SK-MEL-5 (cell line): ENCODE data around the gene RAB5B. TPM values are rescaled to one million over a fixed set of nuclear protein-coding genes. Genes with fewer than 3 reads are reported as not detected.
A peak's percentile ranks its signal among the peaks of the same experiment; 100 is the strongest.
"Not testable (repeated sequence)": the region's sequence is repeated elsewhere in the genome, so short reads cannot be mapped to it uniquely, and the experiment has no call there.

ENCODE experiments used
- DNase-seq: peaks from one replicate; pipeline ENCODE4 v3.0.0-alpha.2; 2016; ENCODE audit warnings: low read depth, low spot score
- in situ Hi-C: cut with HindIII; loops from 2 replicates; pipeline ENCODE4 v1.10.0; 2016; ENCODE audit warnings: low sequenced_read_pairs, high pct_unique_total_duplicates, low pct_unique_long_range_greater_than_20kb
- total RNA-seq: library from RNA; depleted of rRNA; stranded (reverse); fragments of >200 nt; shearing (Covaris generic); gene quantifications from 2 replicates; pipeline ENCODE4 v1.2.3, GENCODE V29; 2014; rRNA removed

RAB5B gene
- total RNA-seq, 1 experiment from 2014 or later: 175 TPM

DNA sequence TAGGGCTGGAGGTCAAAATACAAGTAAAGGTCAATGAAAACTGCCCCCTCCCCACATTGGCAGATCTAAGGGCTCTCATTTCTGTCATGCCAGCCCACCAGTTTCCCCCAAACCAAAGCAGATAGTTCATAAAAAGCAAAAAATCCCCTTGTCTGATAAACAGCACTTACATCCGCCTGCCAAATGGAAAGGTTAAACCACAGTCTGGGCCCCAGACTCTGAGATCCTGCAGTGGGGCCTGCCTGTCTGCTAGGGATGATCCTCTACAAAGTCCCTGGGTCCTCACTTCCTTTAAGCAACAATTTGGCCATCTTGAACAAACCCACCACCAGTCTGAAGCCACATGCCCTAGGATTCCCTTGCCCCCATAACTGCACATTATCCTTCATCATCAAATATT, 58.1 kb downstream of the RAB5B start:
- in situ Hi-C loops: no loop called here
- DNase-seq: no peak

DNA sequence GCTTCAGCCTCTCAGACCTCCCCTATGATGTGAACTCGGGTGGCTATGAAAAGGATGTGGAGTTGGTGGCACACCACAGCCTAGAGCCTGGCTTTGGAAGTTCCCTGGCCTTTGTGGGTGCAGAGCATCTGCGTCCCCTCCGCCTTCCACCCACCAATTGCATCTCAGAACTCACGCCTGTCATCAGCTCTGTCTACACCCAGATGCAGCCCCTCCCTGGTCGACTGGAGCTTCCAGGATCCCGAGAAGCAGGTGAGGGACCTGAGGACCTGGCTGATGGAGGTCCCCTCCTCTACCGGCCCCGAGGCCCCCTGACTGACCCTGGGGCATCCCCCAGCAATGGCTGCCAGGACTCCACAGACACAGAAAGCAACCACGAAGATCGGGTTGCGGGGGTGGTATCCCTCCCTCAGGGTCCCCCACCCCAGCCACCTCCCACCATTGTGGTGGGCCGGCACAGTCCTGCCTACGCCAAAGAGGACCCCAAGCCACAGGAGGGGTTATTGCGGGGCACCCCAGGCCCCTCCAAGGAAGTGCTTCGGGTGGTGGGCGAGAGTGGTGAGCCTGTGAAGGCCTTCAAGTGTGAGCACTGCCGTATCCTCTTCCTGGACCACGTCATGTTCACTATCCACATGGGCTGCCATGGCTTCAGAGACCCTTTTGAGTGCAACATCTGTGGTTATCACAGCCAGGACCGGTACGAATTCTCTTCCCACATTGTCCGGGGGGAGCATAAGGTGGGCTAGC, 60.9 kb downstream of the RAB5B start:
- no peak for DNase-seq
- in situ Hi-C loops: no loop called here

DNA sequence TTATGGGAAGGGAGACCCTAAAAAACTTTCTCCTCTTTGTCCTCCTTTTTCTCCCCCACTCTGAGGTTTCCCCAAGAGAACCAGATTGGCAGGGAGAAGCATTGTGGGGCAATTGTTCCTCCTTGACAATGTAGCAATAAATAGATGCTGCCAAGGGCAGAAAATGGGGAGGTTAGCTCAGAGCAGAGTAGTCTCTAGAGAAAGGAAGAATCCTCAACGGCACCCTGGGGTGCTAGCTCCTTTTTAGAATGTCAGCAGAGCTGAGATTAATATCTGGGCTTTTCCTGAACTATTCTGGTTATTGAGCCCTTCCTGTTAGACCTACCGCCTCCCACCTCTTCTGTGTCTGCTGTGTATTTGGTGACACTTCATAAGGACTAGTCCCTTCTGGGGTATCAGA, 63.3 kb downstream of the RAB5B start:
- in situ Hi-C loops: no loop called here
- DNase-seq: no peak

DNA sequence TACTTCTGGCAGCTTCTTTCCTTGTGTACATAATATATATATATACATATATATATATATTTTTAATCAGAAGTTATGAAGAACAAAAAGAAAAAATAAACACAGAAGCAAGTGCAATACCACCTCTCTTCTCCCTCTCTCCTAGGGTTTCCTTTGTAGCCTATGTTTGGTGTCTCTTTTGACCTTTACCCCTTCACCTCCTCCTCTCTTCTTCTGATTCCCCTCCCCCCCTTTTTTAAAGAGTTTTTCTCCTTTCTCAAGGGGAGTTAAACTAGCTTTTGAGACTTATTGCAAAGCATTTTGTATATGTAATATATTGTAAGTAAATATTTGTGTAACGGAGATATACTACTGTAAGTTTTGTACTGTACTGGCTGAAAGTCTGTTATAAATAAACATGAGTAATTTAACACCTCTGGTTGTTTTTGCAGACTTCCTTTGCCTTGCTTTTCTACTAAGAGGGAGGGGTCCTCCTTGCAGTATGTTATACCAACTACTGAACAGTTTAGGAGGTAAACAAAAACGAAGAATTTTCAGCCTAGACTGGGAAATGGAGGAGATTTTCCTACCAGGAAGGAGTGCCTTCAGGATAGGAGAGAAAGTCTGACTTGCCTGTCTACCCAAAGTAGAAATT, 64.3 kb downstream of the RAB5B start:
- no peak for DNase-seq
- in situ Hi-C loops: no loop called here

DNA sequence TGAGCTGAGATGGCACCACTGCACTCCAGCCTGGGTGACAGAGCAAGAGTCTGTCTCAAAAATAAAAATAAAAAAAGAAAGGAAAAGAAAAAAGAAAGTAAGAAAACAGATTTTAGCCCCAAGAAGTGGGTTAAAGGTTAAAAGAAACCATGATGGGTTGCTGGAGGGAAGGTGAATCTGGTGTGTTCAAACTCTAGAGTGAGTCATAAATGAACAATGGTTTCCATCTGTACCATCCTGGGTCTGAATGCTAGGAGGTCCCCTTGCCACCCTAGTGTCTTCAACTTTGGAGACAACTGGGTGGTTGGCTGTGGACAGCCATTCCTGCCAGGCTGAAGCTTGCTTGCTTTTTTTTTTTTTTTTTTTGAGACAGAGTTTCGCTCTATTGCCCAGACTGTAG, 66.3 kb downstream of the RAB5B start:
- no peak for DNase-seq
- in situ Hi-C loops: no loop called here

DNA sequence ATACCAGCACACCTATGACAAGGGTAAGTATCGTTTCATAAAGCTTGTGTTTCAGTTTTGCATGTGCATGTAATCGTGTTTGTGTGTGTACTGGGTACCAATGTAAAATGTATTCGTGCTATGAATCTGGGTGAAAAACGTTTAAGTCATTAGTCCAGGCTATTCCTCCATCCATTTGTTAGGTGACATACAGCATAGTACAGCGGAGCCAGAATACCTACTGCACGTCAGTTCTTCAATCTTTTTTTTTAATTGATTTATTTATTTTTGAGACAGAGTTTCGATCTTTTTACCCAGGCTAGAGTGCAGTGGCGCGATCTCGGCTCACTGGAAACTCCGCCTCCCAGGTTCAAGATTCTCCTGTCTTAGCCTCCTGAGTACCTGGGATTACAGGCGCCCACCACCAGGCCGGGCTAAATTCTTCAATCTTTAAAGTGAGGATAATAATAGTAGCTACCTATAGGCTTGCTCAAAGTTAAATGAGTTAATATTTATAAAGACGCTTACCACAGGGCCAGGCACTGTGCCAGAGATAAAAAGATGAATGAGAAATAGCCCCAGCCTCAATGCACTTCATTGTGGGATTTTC, 67.2 kb downstream of the RAB5B start:
- DNase-seq: no peak
- in situ Hi-C loops: no loop called here

DNA sequence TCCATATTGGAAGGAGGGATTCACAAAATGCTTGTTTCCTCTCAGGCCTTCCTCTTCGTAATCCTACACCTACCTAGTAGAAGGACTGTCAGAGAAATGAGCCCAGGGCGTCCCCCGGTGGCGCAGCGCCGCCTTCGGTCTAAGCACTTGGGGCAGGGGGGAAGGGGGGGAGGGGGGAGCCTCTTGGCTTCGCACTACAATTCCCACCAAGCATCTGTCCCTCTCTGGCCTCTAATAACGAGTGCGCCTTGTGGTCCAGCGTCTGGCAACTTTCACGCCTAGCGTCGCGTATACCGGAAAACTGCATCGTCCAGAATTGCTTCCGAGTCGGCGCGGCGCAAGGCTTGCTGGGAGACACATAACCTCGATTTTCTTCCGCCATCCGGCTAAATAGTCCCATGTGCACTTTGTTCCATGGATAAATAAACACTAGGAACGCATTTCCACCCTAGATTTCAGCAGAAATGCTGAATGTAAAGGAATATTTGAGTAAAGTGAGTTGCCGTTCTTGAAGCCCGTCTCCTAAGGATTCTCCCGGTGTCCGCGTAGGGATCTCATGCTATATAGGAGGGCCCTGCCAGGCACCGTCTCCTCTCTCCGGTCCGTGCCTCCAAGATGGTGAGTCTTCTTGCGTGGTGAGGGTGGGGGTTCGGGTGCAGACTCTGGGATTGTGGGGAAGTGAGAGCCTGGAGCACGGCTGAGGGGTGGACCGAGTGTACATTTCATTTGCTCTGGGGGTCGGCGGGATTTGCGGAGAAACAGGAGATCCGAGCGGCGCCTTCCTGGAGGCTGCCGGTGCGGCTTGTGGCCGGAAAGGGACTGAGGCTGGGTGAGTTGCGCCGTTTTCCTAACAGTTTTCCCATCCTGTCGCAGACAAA, 67.9 kb downstream of the RAB5B start, which contains the start of gene RPS26:
TSS of gene RPS26 (plus strand) at position 367 of the 878 bp plus-strand sequence. CDS start at position 616, 249 bp downstream.
- peak; percentile 100 for DNase-seq
- in situ Hi-C loops: no loop called here

DNA sequence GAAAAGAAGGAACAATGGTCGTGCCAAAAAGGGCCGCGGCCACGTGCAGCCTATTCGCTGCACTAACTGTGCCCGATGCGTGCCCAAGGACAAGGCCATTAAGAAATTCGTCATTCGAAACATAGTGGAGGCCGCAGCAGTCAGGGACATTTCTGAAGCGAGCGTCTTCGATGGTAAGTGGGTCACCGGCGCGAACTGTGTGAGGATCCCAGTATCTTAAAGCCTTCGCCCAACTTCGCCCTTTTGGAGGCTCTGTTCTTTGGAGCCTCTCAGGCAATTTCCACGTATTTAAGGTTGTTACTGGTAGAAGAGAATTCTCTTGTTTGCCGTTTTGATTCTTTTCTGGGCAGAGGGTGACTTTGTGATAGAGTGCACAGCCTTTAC, 68.5 kb downstream of the RAB5B start:
- in situ Hi-C loops, DNase-seq: not testable (repeated sequence)

DNA sequence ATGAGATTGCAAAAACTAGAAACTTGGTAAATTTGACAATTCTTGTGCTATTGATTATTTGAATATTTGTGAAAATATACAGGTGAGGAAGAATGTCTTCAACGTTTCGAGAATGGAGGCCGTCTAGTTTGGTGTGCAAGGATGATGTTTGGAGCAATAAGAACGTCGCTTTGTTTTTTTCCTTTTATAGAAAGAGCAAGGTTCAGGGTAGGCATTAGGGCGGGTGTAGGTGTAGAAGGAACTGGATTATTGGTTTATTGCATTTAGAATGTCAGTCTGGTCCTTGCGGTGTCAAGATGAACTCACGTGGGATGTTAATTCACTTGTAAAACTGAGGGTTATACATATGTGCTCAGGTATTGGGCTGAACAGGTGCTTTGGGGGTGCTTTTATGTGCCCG, 69.0 kb downstream of the RAB5B start:
- in situ Hi-C loops: no loop called here
- no peak for DNase-seq

Other genes starting within 250 kb of the RAB5B start
- gene CD63, start 245.1 kb upstream of the RAB5B start, total RNA-seq: 3,613 and 3,895 TPM in 2 replicates
- 12.1 and 15.0 TPM in 2 replicates for gene GDF11, start 231.0 kb upstream of the RAB5B start, total RNA-seq
- 60.0 and 69.4 TPM in 2 replicates for gene SARNP, start 156.4 kb upstream of the RAB5B start, total RNA-seq
- gene ORMDL2, start 156.0 kb upstream of the RAB5B start, total RNA-seq: 51.7 and 52.2 TPM in 2 replicates
- gene DNAJC14, start 144.5 kb upstream of the RAB5B start, total RNA-seq: 51.4 and 51.9 TPM in 2 replicates
- not detected in 2 replicates for gene MMP19, start 131.1 kb upstream of the RAB5B start, total RNA-seq
- gene PYM1, start 46.2 kb upstream of the RAB5B start, total RNA-seq: 21.1 and 29.2 TPM in 2 replicates
- gene DGKA, start 42.9 kb upstream of the RAB5B start, total RNA-seq: 5.7 and 6.9 TPM in 2 replicates
- gene PMEL, start 8.0 kb upstream of the RAB5B start, total RNA-seq: 10,199 and 10,765 TPM in 2 replicates
- 896 and 917 TPM in 2 replicates for gene CDK2, start 7.2 kb upstream of the RAB5B start, total RNA-seq
- 11.2 and 16.1 TPM in 2 replicates for gene SUOX, start 23.2 kb downstream of the RAB5B start, total RNA-seq
- 0.79 and 1.1 TPM in 2 replicates for gene IKZF4, start 47.0 kb downstream of the RAB5B start, total RNA-seq
- gene RPS26, start 67.8 kb downstream of the RAB5B start, total RNA-seq: 372 and 394 TPM in 2 replicates
- gene ERBB3, start 106.1 kb downstream of the RAB5B start, total RNA-seq: 114 and 125 TPM in 2 replicates
- 473 and 487 TPM in 2 replicates for gene PA2G4, start 130.5 kb downstream of the RAB5B start, total RNA-seq
- 5,360 and 5,858 TPM in 2 replicates for gene RPL41, start 142.6 kb downstream of the RAB5B start, total RNA-seq
- gene ZC3H10, start 144.2 kb downstream of the RAB5B start, total RNA-seq: 5.6 and 7.3 TPM in 2 replicates
- gene ESYT1, start 154.2 kb downstream of the RAB5B start, total RNA-seq: 90.9 and 100 TPM in 2 replicates
- gene MYL6B, start 178.5 kb downstream of the RAB5B start, total RNA-seq: 63.2 and 66.0 TPM in 2 replicates
- gene MYL6, start 184.3 kb downstream of the RAB5B start, total RNA-seq: 483 and 574 TPM in 2 replicates
- gene SMARCC2, start 215.4 kb downstream of the RAB5B start, total RNA-seq: 20.9 and 39.0 TPM in 2 replicates
- 47.7 and 48.9 TPM in 2 replicates for gene RNF41, start 247.8 kb downstream of the RAB5B start, total RNA-seq